HG03066 (cell line): ENCODE data around the gene BNC2.

Source experiments
- ATAC-seq: cut with Tn5 transposase; IDR thresholded peaks from one replicate; pipeline ENCODE4 v1.9.1; 2021; ENCODE audit warnings: low read depth; ENCODE audit not compliant: unreplicated experiment

Gene BNC2

DNA sequence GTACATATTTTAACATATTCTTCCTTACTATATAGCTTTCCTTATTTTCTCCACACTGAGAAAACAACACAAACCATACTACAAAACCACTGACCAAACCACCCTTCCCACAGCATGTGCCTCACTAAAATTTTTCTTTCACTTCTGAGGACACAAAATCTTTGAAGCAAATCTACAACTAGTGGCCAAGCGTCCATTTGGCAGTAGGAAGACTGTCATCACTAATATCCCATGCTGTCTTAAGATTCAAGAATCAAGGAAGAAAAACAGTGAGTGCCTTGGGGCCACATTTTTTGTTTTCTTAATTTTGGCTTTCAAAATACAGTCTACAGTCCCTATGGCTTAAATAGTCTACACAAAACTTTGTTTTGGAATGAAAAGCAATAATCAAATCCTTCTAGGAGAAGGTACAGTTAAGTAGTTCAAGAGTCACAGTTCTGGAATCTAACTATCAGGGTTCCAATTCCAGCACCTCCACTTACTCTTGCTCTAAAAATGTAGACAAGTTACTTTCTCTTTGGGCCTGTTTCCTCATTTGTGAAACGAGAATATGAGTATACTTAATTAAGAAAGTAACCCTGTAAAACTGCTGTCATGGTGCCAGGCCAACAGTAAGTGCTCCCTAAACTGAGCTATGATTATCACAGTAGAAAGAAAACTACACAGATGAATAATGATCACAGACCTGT is 227.9 kb downstream of the BNC2 start:
- ATAC-seq: no peak

DNA sequence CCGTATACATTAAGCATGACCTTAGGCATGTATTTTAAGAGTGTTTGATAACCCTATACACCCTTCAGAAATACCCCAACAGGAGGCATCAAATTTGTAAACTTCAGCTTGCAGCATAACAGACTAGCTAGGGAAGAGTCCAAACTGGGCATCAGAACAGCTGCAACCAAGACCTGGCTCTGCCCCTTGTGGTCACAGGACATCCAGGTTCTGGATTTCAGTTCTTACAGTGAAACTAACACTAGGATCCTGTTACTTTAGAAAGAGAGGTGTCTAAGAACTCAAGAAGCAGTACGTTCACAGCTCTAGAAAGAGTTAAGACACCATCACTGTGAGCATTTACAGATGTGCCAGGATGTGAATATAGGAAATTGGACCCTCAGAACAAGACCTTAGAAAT is 229.8 kb downstream of the BNC2 start:
- no peak for ATAC-seq

DNA sequence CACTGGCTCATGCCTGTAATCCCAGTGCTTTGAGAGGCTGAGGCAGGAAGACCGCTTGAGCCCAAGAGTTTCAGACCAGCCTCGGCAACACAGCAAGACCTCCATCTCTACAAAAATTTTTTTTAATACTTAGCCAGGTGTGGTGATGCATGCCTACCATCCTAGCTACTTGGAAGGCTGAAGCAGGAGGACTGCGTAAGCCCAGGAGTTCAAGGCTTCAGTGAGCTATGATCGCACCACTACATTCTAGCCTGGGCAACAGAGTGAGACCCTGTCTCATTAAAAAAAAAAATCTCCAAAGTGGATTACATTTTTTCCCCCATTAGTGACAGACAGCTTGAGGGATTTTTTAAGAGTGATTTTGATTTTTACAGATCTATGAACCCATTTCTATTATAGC is 230.8 kb downstream of the BNC2 start:
- no peak for ATAC-seq

DNA sequence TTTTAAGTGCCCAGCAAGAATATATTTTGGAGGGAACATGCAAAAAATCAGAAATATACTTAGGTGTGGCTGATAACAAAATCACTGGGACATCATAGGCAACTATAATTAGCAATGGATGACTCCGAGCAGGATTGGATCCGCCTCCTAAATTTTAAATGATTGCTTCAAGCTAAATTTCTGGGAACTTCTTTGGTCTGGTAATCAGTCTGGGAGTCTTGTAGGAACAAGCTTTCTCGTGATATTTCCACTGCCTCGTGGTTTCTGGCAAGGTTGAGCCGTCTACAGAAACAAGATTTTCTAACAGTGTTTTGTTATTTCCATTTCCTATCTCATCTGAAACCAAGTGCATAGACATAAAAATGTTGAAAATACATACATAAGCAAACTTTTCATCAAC is 232.6 kb downstream of the BNC2 start:
- no peak for ATAC-seq

DNA sequence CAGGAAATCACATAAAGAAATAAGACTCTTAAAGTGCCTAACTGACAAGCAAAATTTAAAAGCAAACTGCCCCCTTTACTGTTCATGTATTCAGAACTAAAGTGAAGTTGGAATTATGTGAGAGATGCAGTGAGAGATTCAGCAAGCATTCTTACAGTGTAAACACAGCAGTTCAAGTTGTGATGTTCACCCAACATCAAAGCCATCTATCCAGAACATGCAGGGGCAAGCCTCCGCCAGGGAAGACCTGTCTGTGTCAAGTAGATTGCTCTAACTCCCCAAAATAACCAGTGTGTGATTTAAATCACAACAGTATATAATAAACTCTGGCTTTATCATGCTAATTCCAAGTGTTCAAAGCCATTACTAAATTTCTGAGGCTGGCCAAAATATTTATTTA is 233.3 kb downstream of the BNC2 start:
- ATAC-seq: no peak

DNA sequence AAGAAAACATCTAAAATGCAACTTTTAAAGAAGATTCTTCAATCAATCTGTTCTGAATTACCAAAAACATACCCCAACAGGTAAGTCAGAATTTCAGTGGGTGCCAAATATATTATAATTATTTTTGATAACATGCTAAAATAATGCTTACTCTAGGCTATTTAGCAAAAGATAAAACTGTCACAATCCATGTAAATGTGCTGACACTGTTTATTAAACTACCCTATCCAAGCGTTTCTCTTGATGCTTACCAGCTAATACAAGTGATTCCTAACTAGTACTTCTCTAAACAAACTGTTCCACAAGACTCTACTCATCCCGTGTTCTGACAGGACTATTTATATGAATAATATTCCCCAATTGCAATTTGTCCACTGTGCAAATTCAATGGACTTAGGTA is 236.7 kb downstream of the BNC2 start:
- ATAC-seq: no peak

DNA sequence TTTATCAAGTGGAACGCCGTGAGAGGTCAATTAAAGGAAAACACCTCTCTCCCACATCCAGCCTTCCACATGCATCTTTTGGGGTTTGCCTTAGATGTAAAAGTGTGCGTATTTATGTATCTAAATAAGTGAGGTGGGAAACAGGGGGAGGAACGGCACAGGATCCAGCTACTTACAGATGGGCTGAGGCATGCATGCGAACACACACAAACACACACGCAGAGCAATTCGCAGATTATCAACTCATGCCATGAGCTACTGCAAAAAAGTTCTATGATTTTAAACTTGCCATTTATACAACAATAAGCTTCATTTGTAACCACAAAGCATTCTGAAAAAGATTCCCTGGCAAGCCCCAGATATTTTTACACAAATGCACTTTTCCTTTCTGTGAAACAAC is 242.1 kb downstream of the BNC2 start:
- ATAC-seq: no peak

DNA sequence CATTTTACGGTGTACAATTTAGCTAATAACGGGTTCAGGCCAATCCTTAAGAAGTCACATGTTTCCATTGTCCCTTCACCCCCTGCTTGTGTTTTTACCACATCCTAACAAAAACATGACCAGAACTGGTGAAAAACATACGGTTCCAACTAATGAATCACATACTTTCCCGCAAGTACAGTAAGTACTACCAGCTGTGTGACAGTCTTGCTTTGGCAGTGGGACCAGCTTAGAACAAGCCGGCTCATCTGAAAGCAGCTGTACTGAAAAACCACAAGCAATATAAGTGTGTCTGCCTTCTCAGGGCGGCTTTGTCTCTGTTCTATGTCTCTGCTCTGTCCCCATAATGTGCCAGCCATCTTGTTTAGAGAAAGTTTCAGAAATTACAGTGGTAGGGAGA is 242.5 kb downstream of the BNC2 start:
- no peak for ATAC-seq

DNA sequence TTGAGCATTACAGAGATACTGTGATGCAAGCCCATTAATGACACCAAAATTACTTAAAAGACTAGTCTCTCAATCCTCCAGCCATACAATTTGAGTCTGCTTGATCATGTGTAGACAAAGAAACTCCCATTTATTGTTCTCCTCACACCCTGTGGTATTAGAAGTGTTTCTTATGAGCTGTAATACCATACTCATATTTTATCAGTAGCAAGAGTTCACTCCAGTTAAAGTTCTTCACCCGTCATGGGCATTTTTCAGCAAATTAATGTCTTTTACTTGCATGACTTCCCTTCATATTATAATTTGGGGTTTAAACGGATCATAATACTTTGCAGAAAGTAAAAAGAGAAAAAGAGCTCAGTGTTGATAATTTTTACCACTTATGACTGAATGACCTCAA is 242.9 kb downstream of the BNC2 start:
- ATAC-seq: no peak

DNA sequence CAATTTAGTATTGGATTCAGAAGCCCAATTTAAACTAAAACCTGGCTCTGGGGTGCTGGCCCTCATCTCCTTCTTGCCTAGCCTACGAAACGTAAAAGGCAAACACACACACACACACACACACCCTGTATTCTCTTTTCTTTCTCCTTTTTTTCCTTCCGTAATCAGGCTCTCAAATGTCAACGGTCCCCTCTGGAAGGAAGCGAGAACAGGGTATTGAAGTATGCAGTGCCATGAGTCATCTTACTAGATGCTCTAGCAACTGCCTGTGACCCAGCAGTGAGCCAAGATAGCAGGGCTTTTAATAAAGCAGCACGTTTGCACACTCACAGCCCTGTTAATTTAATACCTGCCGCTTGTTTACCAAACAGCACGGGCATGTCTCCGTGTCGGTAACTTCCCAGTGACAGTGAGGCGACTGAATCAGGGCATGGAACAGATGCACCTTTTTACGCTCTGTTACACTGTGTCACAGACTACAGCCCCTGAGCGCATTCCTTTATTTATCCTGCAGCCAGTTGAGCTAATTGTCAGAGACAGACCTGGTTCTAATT is 243.8 kb downstream of the BNC2 start:
- ATAC-seq: no peak

DNA sequence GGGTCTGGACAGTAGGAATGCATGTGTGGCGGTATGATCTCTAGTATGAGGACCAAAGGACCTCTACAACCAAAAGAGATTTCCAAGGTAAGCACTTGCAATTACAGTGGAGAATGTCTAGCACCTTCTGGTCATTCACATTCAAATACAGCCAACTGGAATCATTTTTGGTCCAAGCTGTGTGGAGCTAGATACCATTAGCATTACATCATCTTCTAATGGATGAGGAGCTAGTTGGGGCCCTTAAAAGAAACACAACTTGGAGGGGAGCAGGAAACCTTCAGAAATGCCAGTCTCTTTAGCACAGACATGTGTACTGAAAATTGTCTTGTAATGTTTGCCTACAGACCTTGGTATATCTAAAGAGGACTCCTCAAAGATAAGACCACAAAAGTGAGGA is 244.7 kb downstream of the BNC2 start:
- no peak for ATAC-seq

DNA sequence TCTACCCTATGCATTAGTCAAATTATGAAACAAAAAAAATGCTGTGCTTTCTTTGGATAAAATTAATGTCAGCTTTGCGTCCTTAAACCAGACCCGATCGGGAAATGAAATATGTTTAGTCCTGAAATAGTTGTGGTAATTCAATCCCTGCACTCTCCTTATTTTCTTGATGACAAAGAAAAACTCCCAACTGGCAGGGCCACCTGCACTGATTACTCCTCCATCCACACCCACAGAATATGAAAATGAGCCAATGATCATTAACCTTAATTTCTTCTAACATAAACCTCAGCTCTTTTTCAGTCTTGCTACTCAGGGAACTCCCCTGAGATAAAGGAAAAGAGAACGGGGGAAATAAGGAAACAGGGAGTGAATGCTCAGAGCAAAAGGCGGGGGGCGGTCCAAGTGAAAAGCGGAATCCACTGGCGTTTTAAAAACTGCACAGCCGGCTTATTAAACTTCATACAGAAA is 245.3 kb downstream of the BNC2 start:
- no peak for ATAC-seq

DNA sequence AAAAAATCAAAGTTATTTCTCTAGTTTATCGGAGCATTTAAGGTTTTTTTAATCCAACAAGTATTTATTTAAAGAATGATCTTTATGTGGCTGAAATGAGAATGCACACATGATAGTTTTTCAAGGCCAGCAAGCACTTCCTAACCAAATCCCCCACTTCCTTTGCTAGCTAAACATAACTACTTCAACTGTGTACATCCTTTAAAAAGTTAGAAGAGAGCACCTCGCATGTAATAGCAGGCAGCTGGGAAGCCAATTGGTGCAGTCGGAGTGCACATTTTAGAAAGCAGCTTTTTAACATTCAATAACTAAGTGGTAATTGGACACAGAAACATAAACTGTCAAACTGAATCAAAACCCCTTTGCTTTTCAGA is 245.7 kb downstream of the BNC2 start:
- no peak for ATAC-seq

DNA sequence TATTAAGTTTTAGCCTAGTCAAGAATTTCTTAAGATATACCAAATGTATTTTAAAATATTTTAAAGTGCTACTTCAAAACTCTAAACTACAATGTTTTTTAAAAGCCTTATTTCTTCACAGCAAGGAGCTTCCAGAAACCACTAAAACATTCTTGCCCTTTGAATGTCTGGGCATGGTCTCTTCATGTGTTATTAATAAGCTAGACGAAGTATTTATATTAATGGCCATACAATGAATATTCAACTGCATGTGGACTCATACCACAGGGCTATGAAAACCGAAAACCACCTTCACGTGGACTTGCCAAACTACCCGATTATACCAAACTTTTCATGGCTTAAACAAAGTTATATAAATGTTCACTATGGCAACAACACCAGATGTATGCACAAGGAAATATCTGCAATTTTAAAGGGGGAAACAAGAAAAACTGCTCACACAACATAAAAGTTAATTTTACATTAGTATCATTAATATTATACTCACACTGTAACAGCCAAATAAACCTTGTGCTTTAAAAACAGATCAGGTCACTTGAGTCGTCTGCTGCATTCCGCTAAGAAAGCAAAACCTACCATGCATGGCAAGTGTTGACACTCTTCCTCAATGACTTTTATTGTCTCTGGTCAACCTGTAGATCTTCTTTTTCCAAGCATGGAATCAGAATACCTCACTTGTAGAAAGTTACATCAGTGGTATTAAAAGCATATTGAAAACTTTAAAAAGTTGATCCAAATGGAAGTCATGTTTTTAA is 246.3 kb downstream of the BNC2 start:
- ATAC-seq: no peak

DNA sequence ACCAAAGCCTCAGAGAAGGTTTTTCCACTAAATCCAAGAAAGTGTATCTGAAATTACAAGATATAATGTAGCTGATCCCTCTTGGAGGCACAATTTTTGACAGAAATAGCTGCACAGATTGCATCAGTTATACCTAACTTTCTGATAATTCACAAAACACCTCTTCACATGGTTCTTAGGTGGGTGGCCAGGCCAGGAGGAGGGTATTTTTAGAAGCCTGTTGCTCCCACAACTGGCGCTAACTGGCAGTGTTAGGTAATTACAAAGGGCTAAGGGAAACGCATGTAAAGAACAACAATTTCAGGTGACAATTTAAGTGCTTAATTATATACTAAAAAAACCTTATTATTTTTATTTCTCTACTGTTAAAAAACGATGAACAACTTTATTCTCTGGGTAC is 247.9 kb downstream of the BNC2 start:
- no peak for ATAC-seq

DNA sequence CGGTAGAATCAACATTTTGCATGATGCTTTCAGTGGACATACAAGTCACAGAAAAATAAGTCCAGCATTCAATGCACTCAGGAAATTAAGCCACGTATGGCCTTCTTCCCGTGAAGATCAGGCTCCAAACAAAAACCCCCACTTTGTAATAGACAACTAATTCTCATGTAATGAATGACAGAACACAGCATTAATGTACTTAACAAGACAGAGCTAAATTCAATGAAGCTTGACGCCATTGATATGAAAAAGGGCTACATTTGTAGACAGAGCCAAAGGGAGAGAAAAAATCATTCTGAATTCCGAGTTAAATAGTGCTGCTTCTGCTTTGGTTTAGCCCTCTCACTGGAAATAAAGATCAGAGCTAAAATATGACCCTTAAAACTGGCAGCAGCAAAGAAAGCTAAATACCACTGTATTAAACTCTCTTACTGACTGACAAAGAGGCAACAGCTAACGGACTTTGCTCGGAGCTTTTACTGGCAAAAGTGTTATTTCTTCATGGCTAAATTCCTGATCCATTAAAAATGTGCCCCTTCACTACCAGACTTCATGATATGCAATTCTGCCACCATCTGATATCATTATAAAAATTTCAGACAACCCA is 250.5 kb downstream of the BNC2 start:
- no peak for ATAC-seq

DNA sequence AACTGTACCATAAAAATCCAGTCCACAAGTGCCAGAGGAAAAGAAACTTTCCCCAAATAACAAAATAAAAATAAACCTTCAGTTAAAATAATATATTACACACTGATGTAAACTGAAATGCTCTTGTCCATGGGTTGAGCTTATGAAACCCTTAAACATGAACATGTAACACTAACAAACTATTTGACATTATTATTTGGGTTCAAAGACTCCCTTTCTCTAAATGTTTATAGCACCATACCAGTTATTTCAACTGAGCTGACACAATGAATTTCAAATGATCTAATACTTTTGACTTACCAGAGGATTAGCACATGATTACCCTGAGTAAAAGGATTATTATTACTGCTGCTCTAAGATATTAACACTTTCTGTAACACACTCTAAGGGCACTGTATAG is 251.1 kb downstream of the BNC2 start:
- ATAC-seq: no peak

DNA sequence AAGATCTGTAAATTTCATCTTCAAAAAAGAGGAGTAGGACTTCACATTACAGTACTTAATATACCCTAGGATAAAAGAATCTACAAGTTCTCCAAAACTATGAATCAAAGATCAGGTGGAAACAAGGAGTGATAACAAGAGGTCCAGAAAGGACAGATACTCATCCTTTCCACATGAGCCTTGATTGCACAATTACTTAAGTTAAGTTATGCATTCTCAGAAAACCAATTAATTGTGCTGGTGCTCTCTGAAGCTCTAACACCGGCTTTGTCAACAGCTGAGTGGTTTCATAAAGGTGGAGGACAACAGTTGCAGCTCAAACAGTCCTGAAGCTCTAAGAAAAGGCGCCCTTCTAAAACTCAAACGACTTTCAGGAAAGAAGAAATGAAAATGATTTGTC is 251.9 kb downstream of the BNC2 start:
- no peak for ATAC-seq

DNA sequence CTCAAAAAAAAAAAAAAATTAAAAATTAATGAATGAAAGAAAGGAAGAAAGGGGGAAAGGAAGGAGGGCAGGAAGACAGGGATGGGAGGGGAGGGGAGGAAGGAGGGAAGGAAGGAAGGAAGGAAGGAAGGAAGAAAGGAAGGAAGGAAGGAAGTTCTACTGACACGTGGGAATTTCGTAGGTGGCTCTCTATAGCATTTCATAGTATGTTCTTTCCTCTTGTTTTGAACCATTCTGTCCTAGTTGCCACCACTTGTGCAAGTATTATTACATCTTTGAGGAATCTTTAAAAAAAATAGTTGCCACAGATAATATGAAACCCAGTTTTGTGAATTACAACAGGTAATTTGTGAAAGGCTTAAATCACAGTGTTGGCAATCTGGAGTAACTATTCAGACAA is 253.8 kb downstream of the BNC2 start:
- ATAC-seq: no peak

DNA sequence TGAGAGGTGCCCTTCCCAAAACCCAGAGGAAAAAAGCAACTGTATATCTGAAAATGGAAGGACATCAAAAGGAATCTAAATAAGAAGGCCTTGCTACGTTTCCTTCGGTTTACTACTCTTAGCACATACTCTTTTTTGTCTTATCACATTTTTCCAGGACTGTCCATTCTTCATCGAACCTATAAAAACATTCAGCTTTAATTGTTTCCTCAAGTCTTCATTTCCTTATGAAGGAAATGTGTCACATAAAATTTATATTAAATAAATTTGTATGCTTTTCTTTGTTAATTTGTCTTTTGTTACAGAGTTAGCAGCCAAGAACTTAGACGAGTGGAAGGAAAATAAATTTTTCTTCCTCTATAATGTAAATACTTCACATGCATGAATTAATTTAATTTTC is 255.0 kb downstream of the BNC2 start:
- no peak for ATAC-seq

DNA sequence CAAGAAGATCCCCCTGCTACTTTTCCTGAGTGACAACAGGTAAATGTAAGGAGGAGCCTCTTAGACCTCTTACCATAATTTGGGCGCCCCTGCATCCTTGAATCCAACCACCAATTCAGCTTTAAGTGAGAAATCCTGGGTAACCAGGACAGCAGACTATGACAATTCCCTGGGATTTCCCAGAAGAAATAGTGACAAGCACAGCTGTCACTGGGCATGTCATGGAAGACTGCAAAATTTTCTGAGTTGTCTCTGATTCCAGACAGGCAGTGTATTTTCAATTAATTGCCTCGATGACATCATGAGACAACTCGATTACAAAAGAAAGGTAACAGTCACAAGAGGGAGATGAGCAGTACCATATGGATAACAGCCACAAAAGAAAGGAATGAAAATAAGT is 256.9 kb downstream of the BNC2 start:
- ATAC-seq: no peak

DNA sequence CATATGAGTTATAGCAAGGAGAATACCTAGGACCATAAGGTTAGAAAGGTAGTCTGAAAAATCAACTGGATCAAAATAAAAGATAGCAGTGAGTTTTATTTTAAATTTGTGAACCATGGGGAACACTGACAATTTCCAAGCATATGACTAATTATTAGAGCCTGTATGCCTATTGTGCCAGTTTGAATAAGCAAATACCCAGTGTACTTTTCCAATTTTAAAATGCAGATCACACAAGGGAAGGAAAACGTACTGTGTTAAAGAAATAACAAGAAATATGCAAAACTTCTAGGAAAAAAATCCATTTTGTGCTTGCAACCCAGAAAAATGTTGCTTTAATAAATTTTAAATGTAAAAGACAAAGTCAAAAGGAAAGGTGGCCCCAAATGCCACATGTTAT is 257.4 kb downstream of the BNC2 start:
- no peak for ATAC-seq
